Tibial nerve (tissue), 4 donors: ENCODE data around the gene COMT. TPM values are rescaled to one million over a fixed set of nuclear protein-coding genes. Genes with fewer than 3 reads are reported as not detected.

Source experiments
- DNase-seq, 2 donors: peaks; one replicate each; pipeline ENCODE4 v3.0.0-alpha.2; 2019; ENCODE audit warnings: low spot score in 2 of 2
- H3K27ac ChIP-seq, 4 donors: fragments of 200-600 bp; sonication (generic) in 3 of 4; one replicate each; pipeline ENCODE4 v1.5.1; 2017 to 2019; ENCODE audit warnings: mild to moderate bottlenecking in 1 of 4
- H3K27me3 ChIP-seq, 2 donors: fragments of 200-600 bp; sonication (generic) in 1 of 2; one replicate each; pipeline versions ENCODE4 v1.5.1 to v1.6.0; 2017 to 2019
- H3K36me3 ChIP-seq, 3 donors: fragments of 200-600 bp; sonication (generic); one replicate each; pipeline ENCODE4 v1.5.1; 2018 to 2019
- H3K4me1 ChIP-seq, 4 donors: fragments of 200-600 bp; sonication (generic) in 3 of 4; one replicate each; pipeline ENCODE4 v1.5.1; 2017 to 2019
- H3K4me3 ChIP-seq, 4 donors: fragments of 200-600 bp; sonication (generic) in 3 of 4; one replicate each; pipeline ENCODE4 v1.5.1; 2017 to 2019; ENCODE audit warnings: mild to moderate bottlenecking in 1 of 4, moderate library complexity in 1 of 4
- H3K9me3 ChIP-seq, 4 donors: fragments of 200-600 bp; sonication (generic) in 3 of 4; one replicate each; pipeline ENCODE4 v1.5.1; 2017 to 2019
- EP300 ChIP-seq, 2 donors: sonication (generic); formaldehyde crosslinking; IDR thresholded peaks; one replicate each; pipeline ENCODE4 v1.6.1; 2017; ENCODE audit warnings: antibody characterized with exemption in 2 of 2, mild to moderate bottlenecking in 1 of 2
- POLR2A ChIP-seq, 2 donors: fragments of 450-650 bp; IDR thresholded peaks; one replicate each; pipeline ENCODE4 v1.6.1; 2017; ENCODE audit warnings: antibody characterized with exemption in 2 of 2, mild to moderate bottlenecking in 2 of 2, moderate library complexity in 2 of 2
- WGBS, 2 donors: methylation state at CpG; one replicate each; pipeline ENCODE4 v1.1.5; 2018; 5-methylcytosine and 5-hydroxymethylcytosine counted together
- total RNA-seq, 4 donors: library from RNA; depleted of rRNA; stranded (reverse); fragments of >200 nt; gene quantifications; one replicate each; pipeline ENCODE4 v1.1.0, GENCODE V29; 2016
- TF ChIP-seq, protein P1 (sequence below), 5 experiments: fragments of 200-600 bp in 3 of 5; fragments of 450-650 bp in 2 of 5; sonication (generic) in 3 of 5; IDR thresholded peaks; one replicate each; pipeline ENCODE4 v1.5.1; 2016 to 2019; ENCODE audit warnings: antibody characterized with exemption in 5 of 5, mild to moderate bottlenecking in 3 of 5, moderate library complexity in 2 of 5

The COMT gene
- total RNA-seq, 4 donors from 2014 or later, result 212 to 306 (median 240) TPM

DNA sequence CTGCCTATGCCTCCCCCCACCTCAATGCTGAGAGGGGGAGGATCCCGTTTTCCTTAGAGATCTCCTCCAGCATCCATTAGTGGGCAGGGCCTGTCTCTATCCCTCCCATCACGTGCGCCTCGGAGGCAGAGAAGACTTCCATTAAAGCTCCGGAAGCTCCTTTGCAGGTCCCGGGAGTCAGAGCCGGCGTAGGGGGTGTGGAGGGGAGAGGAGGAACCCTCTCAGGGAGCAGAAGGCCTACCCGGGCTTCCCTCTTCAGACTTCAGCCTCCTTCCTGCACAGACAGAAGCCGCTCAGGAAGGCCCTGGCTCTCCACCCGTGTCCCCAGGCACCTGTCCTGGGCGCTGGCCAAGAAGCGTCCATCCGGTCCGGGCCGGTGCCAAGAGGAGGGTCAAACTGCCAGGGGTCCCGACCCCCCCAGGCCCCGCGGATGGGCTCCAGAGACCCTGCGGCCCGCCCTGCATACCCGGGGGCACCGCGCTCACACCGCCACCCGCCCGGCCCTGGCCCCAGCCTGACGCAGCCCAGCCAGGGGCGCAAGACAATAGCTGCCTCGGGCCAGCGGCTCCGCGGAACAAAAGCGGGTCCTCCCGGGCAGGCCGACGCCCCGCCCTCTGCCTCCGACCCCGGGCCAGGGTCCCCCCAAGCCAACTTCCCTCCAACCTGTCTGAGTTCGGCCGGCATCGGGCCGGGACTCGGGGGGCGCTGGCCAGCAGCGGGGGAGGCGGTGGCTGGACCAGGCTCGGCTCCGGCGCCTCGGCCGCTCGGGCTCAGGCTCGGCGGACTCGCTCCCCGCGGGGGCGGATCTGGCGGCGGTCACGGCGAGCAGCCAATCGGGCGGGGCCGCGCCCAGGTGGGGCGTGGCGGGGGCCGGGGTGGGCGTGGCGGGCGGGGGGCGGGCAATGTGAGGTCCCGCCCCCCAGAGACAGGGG, 45.1 kb downstream of the COMT start:
- Histone ChIP-seq H3K9me3 (no peaks in the 10 kb centered on the region), H3K27me3 (no peaks in the 10 kb centered on the region), H3K4me3 (peak overlapping the region; percentile 71 to 84 (median 80)), H3K27ac (peak overlapping the region; percentile 77 to 93 (median 85)), H3K36me3 (peaks cover 0 to 8% (median 0%) of the 10 kb centered on the region in 3 donors), H3K4me1 (peaks cover 0 to 90% (median 31%) of the 10 kb centered on the region in 4 donors)
- TF ChIP-seq, protein P1, sequence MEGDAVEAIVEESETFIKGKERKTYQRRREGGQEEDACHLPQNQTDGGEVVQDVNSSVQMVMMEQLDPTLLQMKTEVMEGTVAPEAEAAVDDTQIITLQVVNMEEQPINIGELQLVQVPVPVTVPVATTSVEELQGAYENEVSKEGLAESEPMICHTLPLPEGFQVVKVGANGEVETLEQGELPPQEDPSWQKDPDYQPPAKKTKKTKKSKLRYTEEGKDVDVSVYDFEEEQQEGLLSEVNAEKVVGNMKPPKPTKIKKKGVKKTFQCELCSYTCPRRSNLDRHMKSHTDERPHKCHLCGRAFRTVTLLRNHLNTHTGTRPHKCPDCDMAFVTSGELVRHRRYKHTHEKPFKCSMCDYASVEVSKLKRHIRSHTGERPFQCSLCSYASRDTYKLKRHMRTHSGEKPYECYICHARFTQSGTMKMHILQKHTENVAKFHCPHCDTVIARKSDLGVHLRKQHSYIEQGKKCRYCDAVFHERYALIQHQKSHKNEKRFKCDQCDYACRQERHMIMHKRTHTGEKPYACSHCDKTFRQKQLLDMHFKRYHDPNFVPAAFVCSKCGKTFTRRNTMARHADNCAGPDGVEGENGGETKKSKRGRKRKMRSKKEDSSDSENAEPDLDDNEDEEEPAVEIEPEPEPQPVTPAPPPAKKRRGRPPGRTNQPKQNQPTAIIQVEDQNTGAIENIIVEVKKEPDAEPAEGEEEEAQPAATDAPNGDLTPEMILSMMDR (IDR thresholded peaks at IDR 0.05), result no peak
- peak in 1 of 2 donors; percentile 58 for TF ChIP-seq EP300 (IDR thresholded peaks at IDR 0.05)
- peak in 1 of 2 donors; percentile 64 for TF ChIP-seq POLR2A (IDR thresholded peaks at IDR 0.05)
- WGBS, 2 donors, result 1% methylated on average over 15 to 45 of the region's 76 CpGs
- peak; percentile 59 to 62 for DNase-seq

DNA sequence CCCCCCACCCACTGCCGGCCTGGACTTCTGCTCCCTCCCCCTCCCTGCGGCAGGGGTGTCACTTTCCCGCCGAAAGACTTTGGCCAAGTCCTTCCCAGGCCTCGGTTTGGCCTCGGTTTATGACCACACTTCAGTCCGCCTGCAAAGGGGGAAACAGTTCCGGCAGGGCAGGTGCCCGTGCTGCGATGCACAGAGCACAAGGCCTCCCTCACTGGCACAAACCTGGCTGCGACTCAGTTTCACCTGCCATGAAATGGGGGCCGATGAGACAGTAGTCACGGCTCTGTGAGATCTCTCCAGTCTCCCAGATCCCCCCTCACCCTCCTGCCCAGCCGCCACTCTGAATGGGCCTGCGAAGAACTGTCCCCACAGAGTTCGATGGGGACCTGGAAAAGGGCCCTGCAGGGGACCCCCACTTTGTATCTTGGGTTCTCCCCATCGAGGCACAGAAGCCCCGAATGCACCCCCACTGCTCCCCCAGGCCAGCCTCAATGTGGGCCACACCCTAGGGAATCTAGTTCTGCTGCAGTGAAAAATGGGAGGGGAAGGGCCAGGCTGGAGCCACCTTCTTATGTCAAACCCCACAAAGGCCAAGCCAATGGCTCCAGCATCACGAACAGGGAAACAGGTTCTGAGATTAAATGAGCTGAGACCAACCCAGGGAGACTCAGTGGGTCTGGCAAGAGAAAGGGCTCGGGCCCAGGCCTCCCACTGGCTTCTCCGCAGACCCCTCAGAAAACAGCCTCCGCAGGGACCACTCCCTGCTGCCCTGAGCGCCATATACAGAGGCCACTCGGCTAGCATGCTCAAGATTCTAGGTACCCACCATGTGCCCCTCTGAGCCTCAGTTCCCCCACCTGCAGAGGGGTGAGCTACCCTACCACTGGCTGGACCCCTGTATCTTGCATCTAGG, 46.1 kb downstream of the COMT start:
- H3K9me3 ChIP-seq, result no peaks in the 10 kb centered on the region
- peak overlapping the region; percentile 77 to 93 (median 85) for H3K27ac ChIP-seq
- no peaks in the 10 kb centered on the region for H3K36me3 ChIP-seq
- peak overlapping the region in 1 of 4 donors; percentile 84 for H3K4me3 ChIP-seq
- TF ChIP-seq POLR2A (IDR thresholded peaks at IDR 0.05) (no peak), EP300 (IDR thresholded peaks at IDR 0.05) (no peak)
- TF ChIP-seq, protein P1 (IDR thresholded peaks at IDR 0.05), result no peak
- no peak for DNase-seq
- peaks cover 0 to 97% (median 41%) of the 10 kb centered on the region in 4 donors for H3K4me1 ChIP-seq
- 66 to 72% methylated on average over 8 to 17 of the region's 24 CpGs for WGBS, 2 donors
- no peaks in the 10 kb centered on the region for H3K27me3 ChIP-seq

DNA sequence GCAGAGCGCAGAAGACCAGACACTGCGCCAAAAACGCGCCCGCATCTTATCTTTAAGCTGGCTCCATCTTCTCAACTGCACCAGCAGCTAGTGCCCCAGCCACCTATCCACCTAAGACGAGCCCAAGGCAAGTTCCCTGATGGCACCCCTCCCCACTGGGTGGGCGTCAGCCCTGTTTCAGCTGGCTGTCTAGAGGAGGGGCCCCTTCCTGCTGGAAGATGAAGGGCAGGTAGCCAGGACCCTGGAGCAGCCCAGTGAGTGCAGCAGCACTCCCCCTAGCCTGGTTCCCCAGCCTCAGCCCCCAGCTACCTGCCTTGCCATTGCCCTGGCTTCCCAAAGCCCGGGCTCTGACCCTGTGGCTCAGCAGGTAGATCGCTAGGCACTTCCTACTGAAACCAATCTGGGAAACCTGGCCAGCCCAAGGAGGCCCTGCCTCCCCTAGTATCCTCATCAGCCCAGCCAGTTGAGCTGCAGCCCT, 46.8 kb downstream of the COMT start:
- Histone ChIP-seq H3K9me3 (no peaks in the 10 kb centered on the region), H3K36me3 (no peaks in the 10 kb centered on the region), H3K4me1 (peaks cover 0 to 97% (median 44%) of the 10 kb centered on the region in 4 donors), H3K4me3 (no peak overlapping the region), H3K27me3 (no peaks in the 10 kb centered on the region), H3K27ac (peak overlapping the region in 2 of 4 donors; percentile 71 to 93)
- 82 to 94% methylated on average over 9 of the region's 9 CpGs for WGBS, 2 donors
- TF ChIP-seq, protein P1 (IDR thresholded peaks at IDR 0.05), result no peak
- TF ChIP-seq EP300 (IDR thresholded peaks at IDR 0.05), result no peak
- TF ChIP-seq POLR2A (IDR thresholded peaks at IDR 0.05), result no peak
- no peak for DNase-seq

DNA sequence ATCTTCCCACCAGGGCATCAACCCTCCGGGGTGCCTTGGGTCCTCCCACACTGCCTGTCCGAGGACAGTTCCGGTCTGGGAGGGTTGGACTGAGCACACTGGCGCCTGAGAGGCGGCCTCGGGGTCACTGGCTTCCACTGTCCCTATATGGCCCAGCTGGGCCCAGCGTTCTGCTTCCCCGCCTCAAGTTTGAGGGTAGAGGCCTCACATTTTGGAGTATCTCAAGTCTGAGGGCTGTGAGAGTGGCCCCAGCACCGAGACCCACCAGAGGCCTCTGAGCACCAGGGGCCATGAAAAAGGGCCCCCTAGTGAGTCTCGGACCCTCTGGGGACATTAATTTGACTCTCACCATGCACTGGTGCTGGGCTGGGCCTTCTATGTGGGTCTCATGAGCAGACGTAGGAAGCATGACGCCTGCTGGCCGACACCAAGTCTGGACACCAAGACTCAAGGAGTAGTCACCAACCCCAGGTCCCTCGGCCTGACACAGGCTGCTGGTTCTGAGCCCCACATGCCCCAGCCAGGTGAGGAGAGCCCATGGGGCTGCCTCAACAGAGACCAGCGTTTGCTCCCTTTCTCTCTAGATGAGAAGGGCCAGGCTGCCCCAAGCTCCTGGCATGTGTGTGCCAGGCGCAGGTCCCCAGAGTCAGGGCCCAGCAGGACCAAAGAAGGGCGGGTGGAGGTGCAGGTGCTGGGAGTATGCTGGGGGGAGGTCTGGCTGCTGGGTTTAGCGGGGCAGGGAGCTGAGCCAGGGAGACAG, 47.6 kb downstream of the COMT start:
- H3K4me3 ChIP-seq, result no peak overlapping the region
- no peaks in the 10 kb centered on the region for H3K27me3 ChIP-seq
- peaks cover 0 to 97% (median 42%) of the 10 kb centered on the region in 4 donors for H3K4me1 ChIP-seq
- no peaks in the 10 kb centered on the region for H3K36me3 ChIP-seq
- DNase-seq, result no peak
- TF ChIP-seq EP300 (IDR thresholded peaks at IDR 0.05), result no peak
- peak overlapping the region in 3 of 4 donors; percentile 1 to 93 (median 71) for H3K27ac ChIP-seq
- 63 to 68% methylated on average over 15 of the region's 18 CpGs for WGBS, 2 donors
- no peaks in the 10 kb centered on the region for H3K9me3 ChIP-seq

DNA sequence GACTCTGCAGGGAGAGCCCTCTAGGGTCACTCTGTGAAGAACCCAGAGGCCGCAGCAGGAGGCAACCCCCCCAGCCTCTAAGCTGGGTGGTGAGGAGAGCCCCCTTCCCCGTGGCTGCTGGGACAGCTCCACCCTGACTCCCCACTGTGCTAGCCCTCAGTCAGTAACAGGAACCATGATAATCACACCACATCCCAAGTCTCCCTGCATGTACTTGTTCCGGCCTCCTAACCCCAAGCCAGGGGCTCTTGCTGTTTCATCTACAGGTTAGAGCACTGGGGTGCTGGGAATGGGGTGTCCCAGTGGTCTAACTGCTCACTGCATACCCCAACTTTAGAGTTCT, 48.1 kb downstream of the COMT start:
- TF ChIP-seq EP300 (IDR thresholded peaks at IDR 0.05), result no peak
- TF ChIP-seq, protein P1 (IDR thresholded peaks at IDR 0.05), result no peak
- DNase-seq, result no peak
- peaks cover 0 to 94% (median 40%) of the 10 kb centered on the region in 4 donors for H3K4me1 ChIP-seq
- no peaks in the 10 kb centered on the region for H3K9me3 ChIP-seq
- peak overlapping the region in 3 of 4 donors; percentile 38 to 93 (median 90) for H3K27ac ChIP-seq
- WGBS, 2 donors, result 67 to 76% methylated on average over 2 to 3 of the region's 3 CpGs
- H3K4me3 ChIP-seq, result no peak overlapping the region
- no peaks in the 10 kb centered on the region for H3K27me3 ChIP-seq
- H3K36me3 ChIP-seq, result no peaks in the 10 kb centered on the region
